HG03342 (cell line): Measurements from ENCODE around the gene PRAC2.
A peak's percentile ranks its signal among the peaks of the same experiment; 100 is the strongest.
"Not testable (repeated sequence)": the region's sequence is repeated elsewhere in the genome, so short reads cannot be mapped to it uniquely, and the experiment has no call there.

Experiments used
- ATAC-seq: cut with Tn5 transposase; IDR thresholded peaks from one replicate; pipeline ENCODE4 v1.9.1; 2021; ENCODE audit warnings: mild to moderate bottlenecking, moderate library complexity; ENCODE audit not compliant: unreplicated experiment

PRAC2 gene

DNA sequence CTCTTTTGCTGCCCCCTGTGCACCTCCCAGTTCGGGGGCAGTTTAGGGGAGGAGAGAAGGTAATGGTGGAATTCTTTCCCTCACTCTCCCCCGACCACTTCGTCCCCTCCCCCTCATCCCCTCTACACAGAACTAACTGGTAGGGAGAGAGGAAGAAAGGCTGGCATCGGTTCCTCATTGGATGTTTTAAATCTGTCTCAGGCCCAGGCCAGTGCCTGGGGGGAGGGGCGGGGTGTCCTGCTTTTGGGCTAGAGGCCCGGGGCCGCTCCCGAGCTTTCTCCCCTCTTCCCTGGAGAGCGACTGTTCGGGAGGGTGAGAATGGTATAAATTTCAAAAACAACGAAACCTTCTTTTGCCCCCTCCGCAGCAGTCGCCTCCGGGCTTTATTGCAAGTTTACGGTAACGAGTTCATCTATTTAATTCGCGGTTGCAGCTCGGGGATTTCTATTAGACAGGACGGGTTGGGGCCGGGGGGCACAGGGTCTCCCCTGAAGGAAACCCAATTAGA lies at the start of gene PRAC2:
Gene PRAC2, plus strand, starts transcription at position 271 of the 508 bp plus-strand sequence. CDS start 1,226 bp downstream, outside the sequence.
- no peak for ATAC-seq

DNA sequence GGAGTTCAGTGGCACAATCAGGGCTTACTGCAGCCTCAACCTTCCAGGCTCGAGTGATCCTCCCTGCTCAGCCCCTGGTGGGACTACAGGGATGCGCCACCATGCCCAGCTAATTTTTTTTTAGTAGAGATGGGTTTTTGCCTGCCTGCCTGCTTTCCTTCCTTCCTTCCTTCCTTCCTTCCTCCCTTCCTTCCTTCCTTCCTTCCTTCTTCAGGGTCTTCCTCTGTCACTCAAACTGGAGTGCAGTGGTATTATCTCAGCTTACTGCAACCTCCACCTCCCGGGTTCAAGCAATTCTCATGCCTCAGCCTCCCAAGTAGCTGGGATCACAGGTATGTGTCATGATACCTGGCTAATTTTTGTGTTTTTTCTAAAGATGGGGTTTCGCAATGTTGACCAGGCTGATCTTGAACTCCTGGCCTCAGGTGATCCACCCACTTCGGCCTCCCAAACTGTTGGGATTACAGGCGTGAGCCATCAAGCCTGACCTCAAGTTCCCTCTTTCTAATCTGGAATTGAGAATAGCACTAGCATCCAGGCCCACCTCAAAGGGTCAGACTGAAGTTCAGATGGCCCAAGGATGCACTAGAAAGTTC lies 45.9 kb upstream of the PRAC2 start:
- no peak for ATAC-seq

DNA sequence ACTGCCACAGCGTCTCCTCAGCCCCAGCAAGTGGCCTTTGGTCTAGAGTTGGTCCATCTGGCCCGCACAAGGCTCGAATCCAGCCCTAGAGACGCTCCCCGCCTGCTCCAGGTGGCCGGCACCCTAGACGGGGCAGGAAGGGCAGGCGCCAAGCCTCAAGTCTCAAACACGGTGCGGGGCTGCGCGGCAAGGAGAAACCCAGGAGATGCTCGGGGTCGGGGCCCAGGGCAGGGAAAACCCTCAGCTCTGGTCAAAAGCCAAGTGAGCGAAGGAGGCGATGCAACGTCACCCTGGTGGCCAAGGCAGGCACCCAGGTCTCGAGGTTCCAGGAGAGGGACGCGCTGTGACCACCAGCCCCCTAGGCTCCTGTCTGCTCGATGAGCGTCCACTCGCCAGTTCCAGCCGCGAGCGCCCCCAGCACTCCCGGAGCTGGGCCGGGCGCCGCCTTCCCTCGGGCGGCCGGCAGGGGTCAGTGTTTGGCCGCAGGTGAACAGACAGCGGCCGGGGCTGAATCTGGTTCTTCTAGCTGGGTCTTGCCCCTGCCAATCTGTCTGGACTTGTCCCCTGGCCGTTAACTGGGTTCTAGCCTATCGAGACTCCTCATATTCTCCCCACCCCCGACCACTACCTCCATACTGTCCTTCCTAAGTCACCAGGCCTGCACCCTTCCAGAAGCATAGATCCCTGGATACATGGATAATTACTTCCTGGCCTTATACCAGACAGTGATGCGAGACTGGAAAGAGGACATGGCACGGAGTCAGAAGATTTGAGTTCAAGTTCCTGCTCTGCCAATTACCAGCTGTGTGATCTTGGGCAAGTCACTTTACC lies 44.6 kb upstream of the PRAC2 start:
- peak; percentile 57 for ATAC-seq

DNA sequence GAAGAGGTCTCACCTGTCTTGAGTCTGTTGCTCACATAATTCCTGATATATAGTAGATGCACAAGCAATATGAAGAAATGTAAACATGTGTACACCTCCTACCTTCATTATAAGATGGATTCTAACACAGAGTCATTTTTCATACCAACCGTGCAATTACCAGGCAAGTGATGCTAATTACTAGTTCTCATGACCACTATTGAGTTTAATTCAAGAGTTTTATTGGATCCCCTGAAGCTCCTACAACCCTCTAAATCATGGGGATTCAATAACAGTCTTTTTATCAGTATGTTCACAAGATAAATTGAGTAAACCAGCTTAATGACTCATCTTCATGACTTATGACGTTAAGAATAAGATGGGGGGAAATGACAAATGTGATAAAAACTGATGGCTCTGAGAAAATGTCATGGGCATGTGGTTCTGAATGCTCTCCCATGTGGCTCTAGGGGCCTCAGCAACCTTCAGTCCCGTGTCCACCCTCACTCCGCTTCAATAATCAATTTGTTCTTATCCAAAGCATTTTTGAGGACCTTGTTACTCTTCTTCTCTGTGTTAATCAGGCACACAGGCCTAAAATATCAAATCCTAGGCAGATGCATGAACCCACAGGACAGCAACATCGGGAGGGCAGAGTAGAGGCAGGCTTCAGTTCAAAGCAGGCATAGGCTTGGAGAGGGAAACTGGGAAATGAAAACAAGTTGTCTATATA lies 43.4 kb upstream of the PRAC2 start:
- ATAC-seq = no peak

DNA sequence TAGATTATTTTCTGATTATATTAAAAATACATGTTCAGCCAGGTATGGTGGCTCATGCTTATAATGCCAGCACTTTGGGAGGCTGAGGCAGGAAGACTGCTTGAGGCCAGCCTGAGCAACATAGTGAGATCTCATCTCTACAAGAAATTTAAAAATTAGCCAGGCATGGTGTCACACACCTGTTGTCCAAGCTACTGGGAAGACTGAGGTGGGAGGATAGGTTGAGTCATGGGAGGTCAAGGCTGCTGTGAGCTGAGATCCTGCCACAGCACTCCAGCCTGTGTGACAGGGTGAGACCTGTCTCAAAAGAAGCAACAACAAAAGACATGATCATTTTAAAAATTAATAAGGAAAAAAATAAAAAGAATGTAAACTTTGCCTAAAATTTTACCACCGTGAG lies 41.4 kb upstream of the PRAC2 start:
- ATAC-seq = no peak

DNA sequence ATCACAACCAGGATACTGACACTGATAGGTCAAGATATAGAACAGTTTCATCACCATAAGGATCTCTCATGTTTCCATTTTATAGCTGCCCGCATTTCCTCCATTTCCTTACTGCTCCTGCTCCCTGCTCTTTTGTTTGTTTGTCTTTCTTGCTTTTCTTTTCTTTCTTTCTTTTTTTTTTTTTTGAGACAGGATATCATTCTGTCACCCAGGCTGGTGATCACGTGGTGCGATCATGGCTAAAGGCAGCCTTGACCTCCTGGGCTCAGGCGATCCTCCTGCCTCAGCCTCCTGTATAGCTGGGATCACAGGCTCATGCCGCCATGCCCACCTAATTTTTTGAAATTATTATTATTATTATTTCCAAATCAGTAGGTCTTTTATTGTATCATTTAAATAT lies 32.3 kb upstream of the PRAC2 start:
- ATAC-seq = no peak

DNA sequence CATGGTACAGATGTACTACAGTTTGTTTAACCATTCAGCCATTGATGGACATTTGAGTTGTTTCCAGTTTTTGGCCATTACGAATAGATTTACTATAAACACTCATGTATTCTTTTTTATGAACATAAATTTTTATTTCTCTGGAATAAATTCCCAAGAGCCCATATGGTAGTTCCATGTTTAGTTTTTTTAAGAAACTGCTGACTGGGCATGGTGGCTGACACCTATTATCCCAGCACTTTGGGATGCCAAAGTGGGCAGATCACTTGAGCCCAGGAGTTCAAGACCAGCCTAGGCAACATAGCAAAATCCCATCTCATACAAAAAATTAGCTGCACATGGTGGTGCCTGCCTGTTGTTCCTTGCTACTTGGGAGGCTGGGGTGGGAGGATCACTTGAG lies 30.9 kb upstream of the PRAC2 start:
- no peak for ATAC-seq

DNA sequence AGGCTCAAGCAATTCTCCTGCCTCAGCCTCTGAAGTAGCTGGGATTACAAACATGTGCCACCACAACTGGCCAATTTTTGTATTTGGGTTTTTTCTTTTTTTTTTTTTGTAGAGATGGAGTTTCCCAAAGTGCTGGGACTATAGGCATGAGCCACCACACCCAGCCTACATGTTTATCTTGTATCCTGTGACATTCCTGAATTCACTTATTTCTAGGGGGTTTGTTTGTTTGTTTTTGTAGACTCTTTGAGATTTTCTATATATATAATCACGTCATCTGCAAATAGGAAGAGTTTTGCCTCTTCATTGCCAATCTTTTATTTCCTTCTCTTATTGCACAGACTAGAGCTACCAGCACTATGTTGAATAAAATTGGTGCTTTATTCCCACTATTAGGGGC lies 29.8 kb upstream of the PRAC2 start:
- no peak for ATAC-seq

DNA sequence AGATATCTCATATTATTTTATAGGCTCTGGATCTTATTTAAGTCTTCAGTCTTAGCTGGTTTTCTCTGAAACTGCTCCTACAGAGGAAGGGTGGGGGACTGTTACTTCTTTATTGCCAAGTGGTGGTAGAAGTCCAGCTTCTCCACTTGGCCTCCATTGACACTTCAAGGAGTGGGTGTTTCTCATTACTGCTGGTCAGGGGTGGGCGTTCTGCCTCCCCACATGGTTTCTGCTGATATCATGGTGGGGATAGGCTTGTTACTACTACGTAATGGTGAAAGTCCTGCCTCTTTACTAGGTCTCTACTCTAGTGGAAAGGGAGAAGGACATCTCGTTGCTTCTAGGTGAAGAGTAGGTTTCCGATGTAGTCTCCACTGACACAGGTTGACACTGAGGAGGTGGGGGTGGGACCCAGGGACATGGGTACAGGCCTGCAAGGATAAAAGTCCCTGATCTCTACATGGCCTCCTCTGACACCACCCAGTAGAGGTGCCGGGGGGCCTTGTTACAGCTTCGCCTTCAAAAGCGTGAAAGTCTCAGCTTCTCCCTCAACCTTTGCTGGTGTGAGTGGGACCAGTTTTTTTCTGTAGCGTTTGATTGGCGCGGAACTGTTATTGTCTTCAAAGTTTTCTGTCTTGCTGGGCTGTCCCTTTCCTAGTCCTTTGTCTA lies 21.0 kb upstream of the PRAC2 start:
- no peak for ATAC-seq

DNA sequence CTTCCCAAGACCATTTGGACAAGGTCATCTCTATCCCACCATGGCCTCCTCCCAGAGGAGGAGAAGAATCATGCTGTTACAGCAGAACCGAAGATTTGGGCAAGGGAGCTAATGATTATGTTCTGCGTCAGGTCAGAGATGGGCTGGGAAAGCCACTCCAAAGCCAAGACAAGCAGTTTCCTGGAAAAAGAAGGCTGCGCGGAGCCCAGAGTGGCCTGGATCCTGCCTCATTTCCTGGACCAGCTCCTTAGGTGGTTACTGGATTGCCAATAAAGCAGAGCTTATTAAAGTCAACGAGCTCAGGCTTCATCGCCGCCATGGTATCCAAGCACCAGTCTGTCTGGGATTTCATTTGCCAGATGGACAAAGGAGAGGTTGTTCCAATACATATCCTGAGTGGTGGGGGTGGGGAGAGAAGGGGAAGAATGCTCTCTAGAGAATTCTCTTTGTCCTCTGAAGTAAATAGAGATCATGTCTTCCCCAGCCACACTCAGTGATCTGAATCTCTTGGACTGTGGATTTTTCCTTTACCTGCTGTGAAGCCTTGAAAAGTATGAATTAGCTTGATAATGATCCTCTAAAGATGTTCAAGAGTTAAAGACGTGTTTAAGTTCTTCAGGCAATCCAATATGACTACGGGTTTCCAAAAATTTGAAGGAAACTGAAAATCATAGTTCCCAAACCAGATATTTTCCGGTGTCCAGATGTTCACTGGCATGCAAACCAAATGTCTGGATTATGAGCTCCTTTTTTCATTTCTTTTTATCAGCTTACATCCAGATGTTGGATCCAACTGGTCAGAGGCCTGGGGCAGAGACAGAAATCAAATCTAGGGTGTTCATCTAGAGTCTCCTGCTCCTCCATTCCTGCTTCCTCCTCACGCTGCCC lies 18.4 kb upstream of the PRAC2 start:
- no peak for ATAC-seq

DNA sequence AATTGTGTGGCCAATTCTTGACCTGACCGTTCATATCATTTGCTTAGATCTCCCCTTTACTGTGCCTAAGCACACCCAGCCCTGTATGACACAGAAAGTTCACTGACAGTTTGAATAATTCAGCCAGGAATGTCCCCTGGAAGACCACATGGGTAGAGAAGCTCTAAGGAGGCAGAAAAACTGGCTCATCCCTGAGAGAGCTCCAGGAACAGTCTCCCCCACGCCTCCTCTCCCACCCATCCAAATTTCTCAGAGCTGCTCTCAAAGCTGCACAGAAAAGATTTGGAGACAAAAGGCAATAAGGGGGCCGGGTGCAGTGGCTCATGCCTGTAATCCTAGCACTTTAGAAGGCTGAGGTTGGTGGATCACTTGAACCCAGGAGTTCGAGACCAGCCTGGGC lies 11.9 kb upstream of the PRAC2 start:
- ATAC-seq = no peak

DNA sequence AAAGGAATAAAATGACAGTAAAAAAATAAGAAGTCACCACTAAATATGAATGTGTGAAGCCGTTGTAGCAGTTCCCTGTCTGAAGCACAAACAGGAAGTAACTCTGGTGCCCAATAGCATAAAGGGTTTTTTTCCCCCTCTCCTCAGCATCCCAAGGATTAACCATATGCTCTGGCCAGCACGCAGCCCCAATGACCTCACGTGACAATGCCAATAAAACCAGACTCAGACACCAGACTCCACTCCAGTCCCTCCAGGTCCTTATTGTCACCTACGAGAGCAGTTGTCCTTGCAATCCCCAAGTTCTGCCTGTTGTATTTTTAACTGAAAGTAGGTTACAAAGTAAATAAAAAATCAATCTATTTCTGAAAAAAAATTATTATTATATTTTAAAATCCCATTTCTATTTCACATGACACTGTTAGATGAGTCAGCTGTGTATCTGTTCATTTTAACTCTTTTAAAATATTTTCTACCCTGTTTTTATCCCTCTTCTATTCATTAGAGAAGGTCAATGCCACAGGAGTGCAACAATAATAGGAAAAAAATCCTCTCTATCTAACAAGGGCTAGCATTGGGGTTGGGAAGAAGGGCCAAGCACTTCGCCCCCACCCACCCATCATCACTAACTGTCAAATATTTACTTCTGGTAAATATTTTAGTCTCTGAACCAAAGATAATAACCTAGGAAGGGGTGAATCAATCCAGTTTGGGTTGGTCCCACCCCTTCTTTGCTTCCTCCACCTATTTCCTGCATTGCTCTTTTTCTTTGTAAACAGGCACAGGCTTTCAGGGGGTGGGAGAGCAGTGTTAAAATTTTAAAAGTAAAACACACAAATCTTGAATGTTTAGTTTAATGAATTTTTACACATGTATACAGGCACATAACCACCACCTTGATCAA lies 7.2 kb upstream of the PRAC2 start:
- ATAC-seq = no peak

DNA sequence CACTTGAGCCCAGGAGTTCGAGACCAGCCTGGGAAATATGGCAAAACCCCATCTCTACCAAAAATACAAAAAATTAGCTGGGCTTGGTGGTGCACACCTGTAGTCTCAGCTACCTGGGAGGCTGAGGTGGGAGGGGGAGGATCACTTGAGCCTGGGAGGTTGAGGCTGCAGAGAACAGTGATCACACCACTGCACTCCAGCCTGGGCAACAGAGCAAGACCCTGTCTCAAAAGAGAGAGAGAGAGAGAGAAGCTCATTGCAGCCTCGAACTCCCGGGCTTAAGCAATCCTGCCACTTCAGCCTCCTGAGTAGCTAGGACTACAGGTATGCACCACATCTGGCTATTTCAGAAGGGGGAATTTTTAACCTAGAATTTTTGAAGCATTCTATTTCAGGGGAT lies 6.4 kb upstream of the PRAC2 start:
- ATAC-seq = not testable (repeated sequence)

DNA sequence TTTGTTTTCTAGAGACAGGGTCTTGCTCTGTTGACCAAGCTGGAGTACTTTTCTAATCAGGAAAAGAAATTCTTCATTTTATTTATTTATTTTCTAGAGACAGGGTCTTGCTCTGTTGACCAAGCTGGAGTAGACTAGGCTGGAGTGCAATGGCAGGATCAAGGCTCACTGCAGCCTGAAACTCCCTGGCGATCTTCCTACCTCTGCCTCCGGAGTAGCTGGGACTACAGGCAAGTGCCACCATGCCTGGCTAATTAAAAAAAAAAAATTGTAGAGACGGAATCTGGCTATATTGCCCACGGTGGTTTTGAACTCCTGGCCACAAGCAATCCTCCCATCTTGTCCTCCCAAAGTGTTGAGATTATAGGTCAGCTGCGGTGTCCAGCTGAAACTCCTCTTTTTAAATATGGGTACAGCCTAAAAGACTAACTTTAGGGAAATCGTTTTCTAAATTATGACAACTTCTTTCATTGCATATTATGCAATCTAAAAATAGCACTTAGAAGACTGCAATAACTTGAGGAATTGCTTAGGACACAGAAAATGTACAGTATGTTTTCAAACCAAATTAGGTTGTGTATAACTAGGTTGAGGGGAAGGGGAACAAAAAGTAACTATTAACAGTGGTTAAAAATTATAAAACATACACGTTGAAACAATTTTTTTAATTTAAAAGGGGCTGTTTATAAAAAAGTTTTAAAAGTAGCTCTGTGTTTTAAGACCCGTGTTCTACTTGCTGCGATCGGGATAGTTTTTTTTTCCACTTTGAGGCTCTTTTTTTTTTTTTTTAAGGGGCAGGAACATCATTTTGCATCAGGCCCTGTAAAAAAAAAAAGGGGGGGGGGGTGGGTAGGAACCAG lies 5.4 kb upstream of the PRAC2 start:
- no peak for ATAC-seq

DNA sequence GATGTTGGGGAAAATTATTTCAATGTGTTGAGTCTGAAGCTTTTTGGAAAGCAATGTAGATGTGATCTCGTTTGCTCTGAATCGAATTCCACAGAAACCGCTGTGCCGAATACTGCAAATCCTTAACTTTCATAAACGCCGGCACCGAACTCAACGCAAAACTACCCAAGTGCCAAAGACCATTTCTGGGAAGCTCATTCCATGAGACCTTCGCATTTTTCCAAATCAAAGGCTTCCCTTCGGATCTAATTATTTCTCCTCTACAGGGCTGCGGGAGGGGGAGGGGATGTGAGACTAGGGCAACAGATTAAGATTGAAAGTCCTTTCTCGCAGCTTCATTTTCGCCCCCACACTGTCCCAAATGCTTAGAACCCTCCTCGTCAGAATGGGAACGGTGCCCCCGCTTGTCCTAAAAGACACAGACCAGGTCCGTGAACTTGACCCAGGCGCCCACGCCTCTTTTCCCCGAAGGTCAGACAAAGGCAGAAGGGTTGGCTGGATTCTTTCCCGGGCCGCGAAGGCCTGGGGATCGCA lies 4.7 kb upstream of the PRAC2 start:
- no peak for ATAC-seq

DNA sequence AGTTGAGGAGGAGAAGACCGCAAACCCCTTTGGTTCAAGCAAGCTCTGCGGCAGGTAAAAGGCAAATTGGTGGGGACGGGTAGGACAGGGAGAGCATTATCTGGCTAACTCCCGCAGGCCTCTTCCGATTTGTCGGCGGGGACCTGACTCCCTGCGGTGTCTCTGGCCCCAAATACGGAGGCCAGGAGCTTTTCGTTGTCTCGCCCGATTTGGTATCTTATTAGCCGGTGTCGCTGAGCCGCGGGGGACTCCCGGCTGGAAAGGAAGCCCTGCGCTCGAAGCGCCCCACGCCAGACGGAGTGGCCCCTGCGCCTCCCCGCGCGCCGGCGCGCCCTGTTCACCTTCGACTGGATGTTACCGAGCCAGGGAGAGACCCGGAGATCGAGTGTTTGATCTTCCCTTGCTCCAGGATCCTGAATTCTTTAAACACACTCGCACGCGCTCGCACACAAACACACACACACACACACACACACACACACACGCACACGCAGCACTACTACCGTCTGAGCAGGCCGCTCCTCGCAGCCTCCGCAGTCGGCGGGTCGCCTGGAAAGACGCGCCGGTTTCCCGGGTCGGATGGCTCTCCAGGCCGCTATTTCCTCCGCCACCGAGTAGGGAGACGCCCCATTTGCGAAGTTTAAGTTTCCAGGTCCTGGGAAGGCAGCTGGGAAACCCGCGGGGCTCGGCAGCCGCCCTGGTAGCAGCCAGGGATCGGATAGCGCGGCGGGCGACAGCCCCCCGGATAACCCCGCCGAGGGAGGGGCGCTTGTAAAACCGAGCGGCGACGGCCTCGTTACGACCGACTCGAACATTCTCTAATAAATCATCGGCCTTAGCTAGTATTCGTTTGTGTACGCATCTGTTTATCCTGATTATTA lies 4.0 kb upstream of the PRAC2 start:
- ATAC-seq = no peak

DNA sequence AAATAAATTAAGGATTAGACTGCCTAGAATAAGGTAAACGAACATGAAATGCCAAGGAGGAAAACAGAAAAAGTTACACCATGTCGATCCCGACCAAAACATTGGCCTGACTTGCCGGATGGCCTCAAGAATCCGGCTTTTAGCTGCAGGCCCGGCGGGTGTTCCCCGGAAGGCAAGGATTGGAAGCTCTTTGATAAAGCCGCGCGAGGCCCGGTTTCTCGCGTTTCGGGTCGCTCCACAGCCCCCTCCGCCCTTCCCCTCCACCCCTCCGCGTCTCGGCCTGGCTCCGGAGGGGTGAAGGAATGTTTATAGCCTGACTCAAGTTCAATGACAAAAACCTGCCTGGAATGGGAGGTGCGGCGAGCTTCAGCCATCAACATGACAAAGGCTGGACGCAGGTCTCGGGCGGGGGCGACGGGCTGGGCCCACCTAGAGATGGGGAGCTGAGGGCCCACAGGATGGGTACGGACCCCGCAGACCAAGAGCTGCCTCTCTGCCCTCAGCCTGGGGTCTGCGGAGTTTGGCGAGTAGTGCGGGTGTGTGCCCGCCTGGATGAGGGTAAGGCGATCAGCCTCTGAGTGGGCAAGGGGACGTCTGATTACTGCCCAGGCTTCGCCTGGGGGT lies 3.2 kb upstream of the PRAC2 start:
- ATAC-seq = no peak
